ENCODE measurements around the gene NDEL1.

- TF ChIP-seq POLR2A (IDR thresholded peaks at IDR 0.05) (no peak), EP300 (IDR thresholded peaks at IDR 0.05) (no peak), CTCF (IDR thresholded peaks at IDR 0.05) (no peak)
Measured at GRCh38 chr17:8488901-8489300, 53.2 kb downstream of the NDEL1 start.

Data from suprapubic skin (tissue), 3 donors.